B cell (primary cell): ENCODE data around the gene CLSTN2.

Experiments
- EZH2 ChIP-seq: IDR thresholded peaks from 2 replicates; pipeline ENCODE4 v1.6.1; 2012; ENCODE audit warnings: borderline replicate concordance, low read depth, mild to moderate bottlenecking, moderate library complexity, low read length; ENCODE audit not compliant: insufficient read depth, poor library complexity, severe bottlenecking
- TF ChIP-seq, protein P1 (sequence below): fragments of 200-600 bp; IDR thresholded peaks from one replicate; pipeline ENCODE4 v1.8.0; 2022; ENCODE audit warnings: antibody characterized with exemption, mild to moderate bottlenecking

DNA sequence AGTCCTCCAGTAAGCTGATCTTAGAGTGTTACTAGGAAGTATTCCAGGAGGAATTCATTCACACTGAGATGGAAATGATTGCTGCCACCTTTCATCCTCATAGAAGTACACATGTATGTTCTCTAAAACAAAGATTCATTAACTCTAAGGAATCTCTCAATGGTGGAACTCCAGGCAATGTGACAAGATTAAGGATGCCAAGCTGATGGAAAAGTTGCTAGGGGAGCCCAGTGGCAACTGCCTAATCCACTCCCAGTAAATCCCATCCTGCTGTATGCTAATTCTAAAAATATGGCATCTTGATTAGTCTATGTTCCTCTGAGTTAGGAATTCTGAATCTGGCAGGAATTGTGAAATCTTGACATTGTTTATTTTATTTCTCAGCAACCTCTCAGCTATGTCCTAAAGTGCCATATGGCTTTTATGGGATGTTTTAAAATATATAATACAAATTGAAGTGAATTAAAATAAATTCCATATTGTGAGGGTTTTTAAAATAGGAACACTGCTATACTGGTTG is 532.9 kb downstream of the CLSTN2 start:
- TF ChIP-seq, protein P1, sequence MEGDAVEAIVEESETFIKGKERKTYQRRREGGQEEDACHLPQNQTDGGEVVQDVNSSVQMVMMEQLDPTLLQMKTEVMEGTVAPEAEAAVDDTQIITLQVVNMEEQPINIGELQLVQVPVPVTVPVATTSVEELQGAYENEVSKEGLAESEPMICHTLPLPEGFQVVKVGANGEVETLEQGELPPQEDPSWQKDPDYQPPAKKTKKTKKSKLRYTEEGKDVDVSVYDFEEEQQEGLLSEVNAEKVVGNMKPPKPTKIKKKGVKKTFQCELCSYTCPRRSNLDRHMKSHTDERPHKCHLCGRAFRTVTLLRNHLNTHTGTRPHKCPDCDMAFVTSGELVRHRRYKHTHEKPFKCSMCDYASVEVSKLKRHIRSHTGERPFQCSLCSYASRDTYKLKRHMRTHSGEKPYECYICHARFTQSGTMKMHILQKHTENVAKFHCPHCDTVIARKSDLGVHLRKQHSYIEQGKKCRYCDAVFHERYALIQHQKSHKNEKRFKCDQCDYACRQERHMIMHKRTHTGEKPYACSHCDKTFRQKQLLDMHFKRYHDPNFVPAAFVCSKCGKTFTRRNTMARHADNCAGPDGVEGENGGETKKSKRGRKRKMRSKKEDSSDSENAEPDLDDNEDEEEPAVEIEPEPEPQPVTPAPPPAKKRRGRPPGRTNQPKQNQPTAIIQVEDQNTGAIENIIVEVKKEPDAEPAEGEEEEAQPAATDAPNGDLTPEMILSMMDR, result no peak
- TF ChIP-seq EZH2, result no peak
